Vagina (tissue), 2 donors: Measurements from ENCODE around the gene TMEM86A. TPM values are rescaled to one million over a fixed set of nuclear protein-coding genes. Genes with fewer than 3 reads are reported as not detected.
"Not testable (repeated sequence)": the region's sequence is repeated elsewhere in the genome, so short reads cannot be mapped to it uniquely, and the experiment has no call there.

ENCODE experiments used
- DNase-seq, 2 donors: peaks; one replicate each; pipeline ENCODE4 v3.0.0-alpha.2; 2017; ENCODE audit errors: extremely low spot score in 2 of 2
- H3K27ac ChIP-seq: fragments of 200-600 bp; sonication (generic); one replicate; pipeline ENCODE4 v1.5.1; 2019
- H3K27me3 ChIP-seq: fragments of 200-600 bp; sonication (generic); one replicate; pipeline ENCODE4 v1.5.1; 2019
- H3K36me3 ChIP-seq, 2 donors: fragments of 200-600 bp; sonication (generic); one replicate each; pipeline ENCODE4 v1.5.1; 2017 to 2019
- H3K4me1 ChIP-seq: fragments of 200-600 bp; sonication (generic); one replicate; pipeline ENCODE4 v1.5.1; 2019
- H3K4me3 ChIP-seq, 2 donors: fragments of 200-600 bp; sonication (generic); 1 replicate in 1 of 2; 2 replicates in 1 of 2; pipeline ENCODE4 v1.5.1; 2016 to 2019
- H3K9me3 ChIP-seq: fragments of 200-600 bp; sonication (generic); one replicate; pipeline ENCODE4 v1.5.1; 2019
- POLR2A ChIP-seq, 2 donors: fragments of 450-650 bp; IDR thresholded peaks; one replicate each; pipeline ENCODE4 v1.6.1; 2017; ENCODE audit warnings: antibody characterized with exemption in 2 of 2, mild to moderate bottlenecking in 2 of 2, moderate library complexity in 2 of 2
- POLR2AphosphoS5 ChIP-seq, 2 donors: sonication (generic); formaldehyde crosslinking; IDR thresholded peaks; one replicate each; pipeline ENCODE4 v1.9.0; 2017; ENCODE audit warnings: antibody characterized with exemption in 2 of 2, mild to moderate bottlenecking in 2 of 2, low read depth in 1 of 2; ENCODE audit not compliant: insufficient read depth in 1 of 2
- intact Hi-C: fragments of 100-400 bp; cut with DNase I; formaldehyde crosslinking; loops from one replicate; pipeline ENCODE4 v1.15.1; 2023
- total RNA-seq: library from RNA; depleted of rRNA; stranded (reverse); fragments of >200 nt; gene quantifications from one replicate; pipeline ENCODE4 v1.2.3, GENCODE V29; 2016
- TF ChIP-seq, protein P1 (sequence below), 3 experiments: fragments of 450-650 bp in 2 of 3; fragments of 200-600 bp in 1 of 3; sonication (generic) in 1 of 3; IDR thresholded peaks; one replicate each; pipeline ENCODE4 v1.5.1; 2017 to 2019; ENCODE audit warnings: antibody characterized with exemption in 3 of 3, mild to moderate bottlenecking in 2 of 3, moderate library complexity in 2 of 3

TMEM86A gene
- total RNA-seq, 1 donor from 2014 or later = 26.8 TPM

DNA sequence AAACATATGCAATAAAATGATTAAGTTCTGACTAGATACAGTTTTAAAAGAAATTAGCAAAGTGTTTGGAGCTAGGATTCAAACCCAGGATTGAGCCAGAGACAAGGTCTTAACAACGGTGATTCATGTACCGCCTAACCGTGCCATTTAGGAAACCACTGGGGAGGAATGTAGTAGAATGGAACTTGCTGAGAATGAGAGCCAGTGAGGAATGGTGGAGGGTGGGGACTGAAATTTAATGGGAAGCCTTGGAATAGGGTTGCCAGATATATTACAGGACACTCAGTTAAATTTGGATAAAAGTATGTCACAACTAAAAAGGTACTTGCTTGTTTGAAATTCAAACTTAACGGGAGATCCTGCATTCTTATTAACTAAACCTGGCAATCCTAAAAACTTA is 30.4 kb upstream of the TMEM86A start:
- intact Hi-C loops = no loop called here
- H3K27me3 ChIP-seq = no peaks in the 10 kb centered on the region
- no peak overlapping the region for H3K4me3 ChIP-seq
- H3K36me3 ChIP-seq = no peaks in the 10 kb centered on the region
- H3K27ac ChIP-seq = no peak overlapping the region
- no peak for TF ChIP-seq POLR2AphosphoS5 (IDR thresholded peaks at IDR 0.05; ENCODE audit: insufficient read depth in 1 of 2, low read depth in 1 of 2)
- no peak for TF ChIP-seq POLR2A (IDR thresholded peaks at IDR 0.05)
- TF ChIP-seq, protein P1, sequence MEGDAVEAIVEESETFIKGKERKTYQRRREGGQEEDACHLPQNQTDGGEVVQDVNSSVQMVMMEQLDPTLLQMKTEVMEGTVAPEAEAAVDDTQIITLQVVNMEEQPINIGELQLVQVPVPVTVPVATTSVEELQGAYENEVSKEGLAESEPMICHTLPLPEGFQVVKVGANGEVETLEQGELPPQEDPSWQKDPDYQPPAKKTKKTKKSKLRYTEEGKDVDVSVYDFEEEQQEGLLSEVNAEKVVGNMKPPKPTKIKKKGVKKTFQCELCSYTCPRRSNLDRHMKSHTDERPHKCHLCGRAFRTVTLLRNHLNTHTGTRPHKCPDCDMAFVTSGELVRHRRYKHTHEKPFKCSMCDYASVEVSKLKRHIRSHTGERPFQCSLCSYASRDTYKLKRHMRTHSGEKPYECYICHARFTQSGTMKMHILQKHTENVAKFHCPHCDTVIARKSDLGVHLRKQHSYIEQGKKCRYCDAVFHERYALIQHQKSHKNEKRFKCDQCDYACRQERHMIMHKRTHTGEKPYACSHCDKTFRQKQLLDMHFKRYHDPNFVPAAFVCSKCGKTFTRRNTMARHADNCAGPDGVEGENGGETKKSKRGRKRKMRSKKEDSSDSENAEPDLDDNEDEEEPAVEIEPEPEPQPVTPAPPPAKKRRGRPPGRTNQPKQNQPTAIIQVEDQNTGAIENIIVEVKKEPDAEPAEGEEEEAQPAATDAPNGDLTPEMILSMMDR (IDR thresholded peaks at IDR 0.05) = no peak
- H3K4me1 ChIP-seq = no peaks in the 10 kb centered on the region
- no peaks in the 10 kb centered on the region for H3K9me3 ChIP-seq
- DNase-seq = no peak

DNA sequence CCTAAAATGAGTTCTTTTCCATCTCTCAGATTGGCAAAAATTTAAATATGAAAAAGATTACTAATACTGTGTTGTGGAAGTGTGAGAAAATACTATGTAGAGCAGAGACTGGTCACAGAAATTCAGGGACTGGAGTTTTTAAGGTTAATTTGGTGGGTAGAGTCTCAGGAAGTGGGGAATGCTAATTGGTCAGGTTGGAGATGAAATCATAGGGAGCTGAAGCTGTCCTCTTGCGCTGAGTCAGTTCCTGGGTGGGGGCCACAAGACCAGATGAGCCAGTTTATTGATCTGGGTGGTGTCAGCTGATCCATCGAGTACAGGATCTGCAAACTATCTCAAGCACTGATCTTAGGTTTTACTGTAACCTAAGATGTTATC is 29.4 kb upstream of the TMEM86A start:
- TF ChIP-seq POLR2AphosphoS5 (IDR thresholded peaks at IDR 0.05; ENCODE audit: insufficient read depth in 1 of 2, low read depth in 1 of 2) (no peak), POLR2A (IDR thresholded peaks at IDR 0.05) (no peak)
- TF ChIP-seq, protein P1 (IDR thresholded peaks at IDR 0.05) = no peak
- Histone ChIP-seq H3K27me3 (no peaks in the 10 kb centered on the region), H3K4me1 (no peaks in the 10 kb centered on the region), H3K4me3 (no peak overlapping the region), H3K27ac (no peak overlapping the region), H3K9me3 (no peaks in the 10 kb centered on the region), H3K36me3 (no peaks in the 10 kb centered on the region)
- intact Hi-C loops = no loop called here
- DNase-seq = no peak

- H3K27ac ChIP-seq = no peak overlapping the region
- TF ChIP-seq POLR2A (IDR thresholded peaks at IDR 0.05) (no peak), POLR2AphosphoS5 (IDR thresholded peaks at IDR 0.05; ENCODE audit: insufficient read depth in 1 of 2, low read depth in 1 of 2) (no peak)
- TF ChIP-seq, protein P1 (IDR thresholded peaks at IDR 0.05) = no peak
- H3K4me3 ChIP-seq = no peak overlapping the region
- intact Hi-C loops = no loop called here
- H3K36me3 ChIP-seq = no peaks in the 10 kb centered on the region
- H3K9me3 ChIP-seq = no peaks in the 10 kb centered on the region
- H3K27me3 ChIP-seq = no peaks in the 10 kb centered on the region
- H3K4me1 ChIP-seq = no peaks in the 10 kb centered on the region
- DNase-seq = no peak
These were observed 28.9 kb upstream of the TMEM86A start for GRCh38 chr11:18669711-18670110.

GRCh38 chr11:18671246-18671645 is 27.3 kb upstream of the TMEM86A start:
- Histone ChIP-seq H3K4me3 (no peak overlapping the region), H3K27me3 (no peaks in the 10 kb centered on the region), H3K27ac (no peak overlapping the region), H3K4me1 (no peaks in the 10 kb centered on the region), H3K36me3 (no peaks in the 10 kb centered on the region), H3K9me3 (no peaks in the 10 kb centered on the region)
- no peak for TF ChIP-seq POLR2AphosphoS5 (IDR thresholded peaks at IDR 0.05; ENCODE audit: insufficient read depth in 1 of 2, low read depth in 1 of 2)
- no peak for TF ChIP-seq POLR2A (IDR thresholded peaks at IDR 0.05)
- TF ChIP-seq, protein P1 (IDR thresholded peaks at IDR 0.05) = no peak
- intact Hi-C loops = no loop called here
- no peak for DNase-seq

DNA sequence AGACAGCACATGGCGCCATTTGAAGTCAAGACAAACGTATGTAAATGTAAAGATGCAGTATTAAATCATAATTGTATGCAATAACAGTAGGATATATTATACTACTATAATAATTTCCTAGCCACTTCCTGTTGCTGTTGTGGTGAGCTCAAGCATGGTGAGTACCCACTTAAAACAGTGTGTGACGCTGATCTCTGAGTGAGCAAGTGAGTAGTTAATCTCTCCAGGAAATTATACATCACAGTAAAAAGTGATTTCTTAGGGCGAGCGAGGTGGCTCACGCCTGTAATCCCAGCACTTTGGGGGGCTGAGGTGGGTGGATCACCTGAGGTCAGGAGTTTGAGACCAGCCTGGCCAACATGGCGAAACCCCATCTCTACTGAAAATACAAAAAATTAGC is 26.4 kb upstream of the TMEM86A start:
- not testable (repeated sequence) for H3K27me3 ChIP-seq, DNase-seq

DNA sequence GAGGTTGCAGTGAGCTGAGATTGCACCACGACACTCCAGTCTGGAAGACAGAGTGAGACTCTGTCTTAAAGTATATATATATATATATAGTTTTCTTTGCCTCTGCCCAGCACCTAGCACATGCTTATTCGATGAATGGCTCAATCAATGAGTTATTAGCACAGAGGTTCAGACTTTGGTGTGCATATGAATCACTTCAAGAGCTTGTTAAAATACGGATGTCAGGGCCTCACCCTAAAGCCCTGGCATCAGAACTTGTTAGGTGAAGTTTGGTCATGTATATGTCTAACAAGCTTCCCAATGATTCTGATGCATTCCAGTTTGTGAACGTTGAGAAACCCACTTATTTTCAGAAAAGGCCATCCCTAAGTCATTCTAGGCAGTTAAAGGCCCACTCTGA is 21.8 kb upstream of the TMEM86A start:
- TF ChIP-seq POLR2A (IDR thresholded peaks at IDR 0.05) (no peak), POLR2AphosphoS5 (IDR thresholded peaks at IDR 0.05; ENCODE audit: insufficient read depth in 1 of 2, low read depth in 1 of 2) (no peak)
- TF ChIP-seq, protein P1 (IDR thresholded peaks at IDR 0.05) = no peak
- intact Hi-C loops = no loop called here
- H3K36me3 ChIP-seq = no peaks in the 10 kb centered on the region
- H3K4me1 ChIP-seq = no peaks in the 10 kb centered on the region
- H3K27me3 ChIP-seq = no peaks in the 10 kb centered on the region
- H3K27ac ChIP-seq = no peak overlapping the region
- no peaks in the 10 kb centered on the region for H3K9me3 ChIP-seq
- DNase-seq = no peak
- H3K4me3 ChIP-seq = no peak overlapping the region

More for the DNA sequence above, 26.4 kb upstream of the TMEM86A start:
- H3K27ac ChIP-seq, H3K4me3 ChIP-seq, H3K4me1 ChIP-seq, intact Hi-C loops, H3K36me3 ChIP-seq, H3K9me3 ChIP-seq: not testable (repeated sequence)
